ENCODE measurements around the gene CEP55.

- TF ChIP-seq ZNF274 (IDR thresholded peaks at IDR 0.05; ENCODE audit: low read depth, low read length) (no peak), SUZ12 (IDR thresholded peaks at IDR 0.05; ENCODE audit: extremely low read depth, insufficient read depth, insufficient read length) (no peak)
Observed at GRCh38 chr10:93573924-93574323, 77.5 kb downstream of the CEP55 start.
